Hippocampal formation (tissue), 2 donors: ENCODE data around the gene BRD4.
A peak's percentile ranks its signal among the peaks of the same experiment; 100 is the strongest.
"Not testable (repeated sequence)": the region's sequence is repeated elsewhere in the genome, so short reads cannot be mapped to it uniquely, and the experiment has no call there.

Experiments
- DNase-seq, 2 donors: peaks; one replicate each; lab custom pipeline; 2025; lab: John Stamatoyannopoulos, UW

The BRD4 gene

DNA sequence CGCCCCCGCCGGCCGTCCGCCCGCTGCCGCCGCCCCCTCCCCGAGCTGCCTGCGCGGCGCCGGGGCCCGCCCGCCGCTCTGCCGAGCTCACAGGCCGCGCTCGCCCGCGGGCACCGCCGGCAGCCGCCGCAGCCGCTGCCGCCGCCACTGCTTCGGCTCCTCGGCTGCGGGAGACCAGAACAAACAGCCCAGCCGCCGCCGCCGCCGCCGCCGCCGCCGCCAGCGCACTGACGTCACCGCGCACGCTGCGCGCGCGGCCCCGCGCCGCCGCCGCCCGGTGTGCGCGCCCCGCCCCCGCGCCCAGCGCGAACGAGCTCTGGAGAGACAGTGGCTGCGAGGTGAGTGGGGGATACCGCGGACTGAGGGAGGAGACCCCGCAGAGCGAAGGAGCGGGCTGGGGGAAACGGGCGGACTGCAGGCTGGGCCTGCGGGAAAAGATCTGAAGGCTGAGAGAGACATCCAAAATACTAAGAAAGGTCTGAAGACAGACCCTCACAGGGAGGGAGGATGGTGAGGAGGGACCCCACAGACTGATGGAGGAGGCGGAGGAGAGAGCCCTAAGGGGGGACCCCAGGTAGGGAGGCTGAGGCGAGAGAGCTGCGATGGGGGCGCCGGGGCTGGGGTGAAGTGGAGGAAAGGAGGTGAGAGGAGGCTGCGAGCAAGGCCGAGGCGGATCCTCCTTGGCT is at the start of gene BRD4:
BRD4 (minus strand) TSS at position 229 of the 686 bp plus-strand sequence. CDS start 59,440 bp downstream, outside the sequence.
- DNase-seq, result peak; percentile 26 to 59

DNA sequence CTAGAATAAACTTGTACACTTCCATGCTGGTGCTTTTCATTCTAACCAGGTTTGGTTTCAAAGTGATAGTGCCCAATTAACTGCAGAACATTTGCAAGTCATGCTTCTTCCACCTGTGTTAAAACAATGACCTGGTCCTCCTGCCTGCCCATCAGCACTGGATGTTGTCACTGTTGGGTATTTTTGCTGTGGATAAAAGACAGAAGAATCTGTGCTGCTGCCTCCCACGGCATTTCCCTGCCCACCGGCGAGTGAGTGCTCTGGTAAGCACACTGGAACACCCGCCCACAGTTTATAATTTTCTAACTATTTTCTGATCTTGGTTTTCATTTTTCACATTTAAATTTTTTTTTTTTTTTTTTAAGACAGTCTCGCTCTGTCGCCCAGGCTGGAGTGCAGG is 49.5 kb upstream of the BRD4 start:
- no peak for DNase-seq

DNA sequence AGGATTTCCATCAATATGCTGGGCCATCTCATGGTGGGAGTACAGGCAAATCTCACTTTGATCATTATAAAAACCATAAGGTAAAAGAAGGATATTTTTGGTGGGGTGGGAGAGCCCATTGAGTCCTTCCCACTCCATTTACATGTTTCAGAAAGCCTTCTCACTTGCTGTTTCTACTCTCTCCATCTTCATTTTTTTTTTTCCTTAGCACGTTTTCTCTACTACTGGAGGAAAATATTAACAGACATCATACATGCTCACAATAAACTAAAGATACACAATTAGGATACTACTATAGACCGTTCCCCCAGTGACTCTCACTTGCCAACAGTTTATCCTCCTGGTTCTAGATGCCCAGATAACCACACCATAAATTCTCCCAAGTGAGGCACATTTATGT is 49.1 kb upstream of the BRD4 start:
- DNase-seq, result no peak

DNA sequence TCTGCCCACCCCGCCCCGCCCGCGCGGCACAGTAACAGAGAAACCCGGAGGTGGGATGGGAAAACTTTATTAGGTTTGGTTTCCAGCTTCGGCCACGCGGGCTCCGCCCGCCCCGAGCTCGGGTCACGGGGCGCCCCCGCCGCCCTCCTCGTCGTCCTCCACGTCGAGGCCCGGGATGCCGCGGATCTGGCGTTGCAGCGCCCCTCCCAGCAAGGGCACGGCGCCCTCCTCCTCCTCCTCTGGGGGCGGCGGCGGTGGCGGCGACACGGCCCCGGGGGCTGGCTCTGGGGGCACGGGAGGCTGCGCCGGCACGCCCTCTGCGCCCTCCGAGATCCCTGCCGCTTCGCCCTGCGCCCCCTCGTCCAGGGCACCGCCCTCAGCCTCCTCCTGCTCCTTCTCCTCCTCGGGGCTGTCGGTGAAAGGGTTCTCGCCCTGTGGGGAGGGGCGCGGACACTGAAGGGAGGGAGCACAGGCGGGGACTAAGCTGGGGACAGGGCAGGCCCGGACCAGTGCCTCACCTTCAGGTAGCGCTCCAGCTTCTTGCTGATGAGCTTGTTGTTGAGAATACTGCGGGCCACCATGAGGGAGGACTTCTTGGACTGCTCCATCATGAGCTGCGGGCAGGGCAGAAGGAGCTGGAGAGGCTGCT is 47.8 kb upstream of the BRD4 start:
- DNase-seq, result no peak

DNA sequence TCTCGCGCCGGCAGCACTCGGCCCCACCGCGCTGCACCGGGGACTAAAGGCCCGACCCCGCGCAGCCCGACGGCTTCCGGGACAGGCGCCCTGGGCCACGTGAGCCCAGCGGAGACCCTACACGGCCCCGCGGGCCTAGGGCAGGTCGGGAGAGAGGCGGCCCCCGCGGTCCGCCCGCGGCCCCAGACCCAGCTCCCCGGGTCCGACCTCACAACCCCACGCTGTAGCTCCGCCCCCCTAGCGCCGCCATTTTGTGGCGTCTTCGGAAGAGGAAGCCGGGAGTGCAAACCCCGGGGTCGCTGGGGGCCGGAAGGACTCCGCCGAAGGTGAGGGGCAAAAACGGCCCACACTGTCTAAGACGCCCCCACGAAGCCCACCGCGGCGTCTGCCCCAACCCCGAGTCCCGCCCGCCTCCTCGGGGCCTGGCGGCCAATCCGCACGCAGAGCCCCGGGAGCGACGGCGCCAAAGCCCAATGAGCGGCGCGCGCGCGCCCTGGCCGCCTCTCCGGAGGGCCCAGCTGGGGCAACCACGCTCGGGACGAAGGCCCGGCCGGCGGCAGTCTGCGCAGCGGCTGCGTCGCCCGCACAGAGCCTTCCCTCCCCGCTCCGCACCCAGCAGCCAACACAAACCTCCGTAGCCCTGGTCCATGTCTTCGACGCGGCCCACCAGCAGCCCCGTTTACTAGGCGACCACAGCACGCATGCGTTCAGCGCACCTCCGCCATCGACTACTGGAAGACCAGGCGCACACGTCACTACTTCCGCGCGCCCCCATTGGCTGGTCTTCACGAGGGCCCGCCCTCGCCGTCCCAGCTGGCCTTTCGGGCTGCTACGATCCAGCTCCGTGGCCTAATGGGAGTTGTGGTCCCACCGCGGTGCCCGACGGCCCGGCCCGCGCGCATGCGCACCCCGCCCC is 47.0 kb upstream of the BRD4 start, which contains the start of gene AKAP8:
AKAP8 (minus strand) TSS at position 705 of the 916 bp plus-strand sequence; CDS start at position 649, 56 bp downstream.
- DNase-seq, result peak; percentile 95 to 96

DNA sequence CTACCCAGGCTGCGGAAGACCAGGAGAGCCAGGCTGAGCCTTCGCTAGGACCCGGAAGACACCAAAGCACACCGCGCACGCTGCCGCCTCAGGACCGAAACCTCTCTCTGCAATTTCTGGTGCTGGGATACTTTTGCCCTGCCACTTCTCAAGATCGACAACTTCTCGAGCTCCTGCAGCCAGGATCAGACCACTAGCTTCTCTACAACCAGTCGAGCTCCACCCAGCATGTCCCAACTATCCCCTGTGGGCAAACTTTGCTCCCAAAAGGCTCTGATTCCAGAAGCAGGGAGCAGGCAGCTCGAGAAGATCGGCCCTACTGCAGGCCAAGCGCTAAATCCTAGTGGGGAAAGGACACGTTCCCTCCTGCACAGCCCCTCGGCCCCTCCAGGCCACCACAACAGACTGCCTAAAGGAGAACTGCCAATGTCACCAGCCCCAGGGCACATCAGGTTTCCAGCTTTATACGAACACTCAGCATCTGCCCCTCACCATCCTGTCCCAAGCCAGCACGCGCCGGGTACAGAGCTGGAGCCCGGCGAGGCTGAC is 46.3 kb upstream of the BRD4 start:
- peak; percentile 20 to 26 for DNase-seq

DNA sequence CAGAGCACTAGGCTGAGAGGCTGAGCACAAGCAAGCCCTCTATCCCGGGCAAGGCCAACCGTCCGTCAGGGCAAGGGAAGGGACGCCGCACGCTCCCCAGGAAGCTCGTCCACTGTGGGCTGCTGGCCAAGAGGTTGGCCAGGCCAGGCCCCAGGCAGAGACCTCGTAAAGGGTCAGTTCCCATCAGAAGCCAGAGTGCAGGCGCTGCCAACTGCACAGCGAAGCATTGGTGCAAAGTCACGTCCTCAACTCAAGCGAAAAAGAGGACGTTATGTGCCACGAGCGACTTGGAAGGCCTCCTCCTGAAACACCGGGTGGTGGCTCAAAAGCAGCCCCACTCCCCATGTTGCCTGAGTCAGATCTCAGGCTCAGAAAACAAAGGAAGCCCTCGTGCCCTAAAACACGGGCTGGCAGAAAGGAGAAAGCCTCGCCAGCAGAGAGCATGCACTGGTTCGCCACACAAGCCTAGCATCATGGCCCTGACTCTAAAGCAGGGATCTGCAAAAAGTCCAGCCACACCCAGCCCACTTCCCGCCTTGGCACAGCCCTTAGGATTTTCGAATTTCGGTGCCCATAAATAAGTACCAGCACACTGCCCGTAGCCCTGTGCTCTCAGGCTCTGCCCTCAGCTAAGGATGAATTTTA is 42.6 kb upstream of the BRD4 start:
- no peak for DNase-seq

DNA sequence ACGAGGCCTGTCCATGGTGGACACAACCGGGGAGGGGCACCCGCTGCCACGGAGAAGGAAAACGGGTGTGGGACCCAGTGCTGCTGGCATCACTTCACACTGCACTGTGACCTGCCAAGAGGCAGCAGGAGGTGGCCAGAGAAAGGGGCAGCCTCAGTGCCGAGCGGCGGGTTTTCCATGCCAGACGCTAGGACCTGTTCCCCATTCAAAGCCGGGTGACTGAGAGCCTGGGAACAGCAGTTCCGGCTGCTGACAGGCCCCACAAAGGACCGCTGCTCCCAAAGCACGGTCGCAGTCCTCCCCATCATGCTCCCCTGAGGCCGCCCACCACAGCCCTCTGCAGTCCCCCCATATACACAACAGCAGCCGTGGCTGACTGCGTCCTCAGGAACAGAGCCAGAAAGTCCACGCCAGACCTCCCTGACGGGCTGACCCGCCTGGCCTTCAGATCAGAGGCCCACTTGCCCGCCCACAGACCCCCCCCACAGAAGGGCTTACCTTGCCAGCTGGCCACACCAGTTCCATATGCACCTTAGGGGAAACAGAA is 41.8 kb upstream of the BRD4 start:
- no peak for DNase-seq

DNA sequence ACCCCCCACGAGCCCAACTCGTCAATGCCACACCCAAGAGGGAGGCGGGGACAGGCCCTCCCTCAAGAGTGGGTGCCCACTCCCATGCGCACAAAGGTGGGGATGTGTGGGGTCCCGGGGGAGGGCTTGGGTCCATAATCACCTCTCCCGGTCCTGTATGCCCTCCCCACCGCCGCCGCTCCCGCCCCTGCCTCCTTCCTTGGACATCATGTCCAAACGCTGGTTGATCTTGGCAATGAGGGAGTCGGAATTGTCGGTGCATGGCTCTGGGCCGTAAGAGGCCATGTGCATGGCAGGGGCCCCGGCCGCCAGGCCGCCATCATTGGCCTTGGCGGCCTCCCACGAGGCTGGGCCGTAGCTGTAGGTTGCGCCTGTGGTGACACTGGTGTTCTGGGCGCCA is 41.3 kb upstream of the BRD4 start:
- no peak for DNase-seq

DNA sequence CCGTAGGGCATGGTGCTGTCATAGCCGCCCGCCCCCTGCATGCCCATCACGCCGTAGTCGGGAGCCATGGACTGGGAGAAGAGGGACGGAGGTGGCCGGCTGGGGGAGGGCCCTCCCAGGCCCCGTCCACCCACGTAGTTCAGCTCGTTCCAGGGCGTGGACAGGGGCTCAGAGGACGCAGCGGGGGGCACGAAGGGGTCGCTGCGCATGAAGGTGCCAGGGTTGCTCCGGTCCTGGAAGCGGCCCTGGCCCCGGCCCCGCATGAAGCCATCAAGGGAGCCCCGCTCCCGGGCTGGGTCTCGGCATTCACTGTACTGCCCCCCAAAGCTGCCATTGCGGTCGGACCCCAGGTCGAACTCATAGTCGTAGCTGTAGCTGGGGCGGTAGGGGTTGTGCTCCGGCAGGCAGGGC is 40.6 kb upstream of the BRD4 start:
- no peak for DNase-seq

DNA sequence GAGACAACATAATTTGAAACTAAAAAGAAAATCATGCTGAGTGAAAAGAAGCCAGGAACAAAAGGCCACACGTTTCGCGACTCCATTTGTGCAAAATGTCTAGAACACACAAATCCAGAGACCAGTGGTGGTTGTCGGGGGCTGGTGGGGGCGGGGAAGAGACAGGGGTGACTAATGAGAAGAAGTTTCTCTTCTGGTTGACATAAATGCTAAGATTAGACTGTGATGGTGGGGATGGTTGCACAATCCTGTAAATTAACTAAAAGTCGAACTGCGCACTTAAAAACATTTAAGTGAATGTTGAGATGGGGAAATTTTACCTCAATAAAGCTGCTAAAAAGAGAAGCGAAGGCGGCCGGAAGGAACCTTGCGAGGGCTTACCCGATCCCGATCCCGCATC is 40.1 kb upstream of the BRD4 start:
- no peak for DNase-seq

DNA sequence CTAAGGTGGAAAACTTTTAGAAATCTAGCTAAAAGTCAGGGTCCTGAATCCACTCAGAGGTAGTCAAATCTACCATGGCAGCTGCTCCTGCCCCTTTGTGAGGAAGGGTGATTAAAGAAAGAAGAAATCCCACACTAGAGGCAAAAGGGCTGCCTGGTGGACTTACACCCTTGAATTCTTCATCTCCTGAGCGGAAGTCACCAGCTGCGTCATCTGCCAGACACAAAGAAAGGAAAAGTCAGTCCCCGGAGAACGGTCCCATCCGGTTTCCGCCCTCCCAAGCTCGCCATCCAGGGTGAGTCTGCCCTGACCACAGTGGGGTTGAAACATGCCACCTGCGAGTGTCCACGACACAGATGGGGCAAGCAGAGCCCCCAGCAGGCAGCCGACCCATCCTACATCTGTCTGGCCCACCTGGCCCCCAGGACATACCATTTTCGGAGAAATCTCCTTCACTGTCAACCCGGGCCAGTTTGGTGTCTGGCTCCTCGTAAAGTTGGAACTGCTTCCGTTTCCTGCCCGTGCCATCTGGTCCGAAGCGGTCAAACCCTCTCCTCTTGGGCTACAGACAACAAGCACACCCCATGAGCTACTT is 39.5 kb upstream of the BRD4 start:
- DNase-seq, result no peak

DNA sequence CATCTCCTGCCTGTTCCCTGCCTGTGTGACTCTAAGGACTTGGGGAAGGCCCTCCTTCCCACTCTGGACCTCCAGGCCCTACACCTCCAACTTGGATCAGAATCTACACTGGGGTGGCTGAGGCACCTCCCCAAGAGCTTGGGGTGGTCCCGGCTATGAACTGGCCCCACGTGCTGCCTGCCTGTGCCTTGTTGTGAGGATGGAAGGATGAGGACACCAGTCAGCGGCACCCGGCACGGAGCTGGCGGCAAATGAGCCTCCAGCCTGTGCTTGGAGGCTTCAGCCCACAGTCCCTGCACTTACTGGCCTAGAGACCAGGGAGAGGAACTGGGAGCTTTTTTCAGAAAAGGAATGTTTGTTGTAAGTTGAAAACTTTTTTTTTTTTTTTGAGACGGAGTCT is 38.8 kb upstream of the BRD4 start:
- no peak for DNase-seq

DNA sequence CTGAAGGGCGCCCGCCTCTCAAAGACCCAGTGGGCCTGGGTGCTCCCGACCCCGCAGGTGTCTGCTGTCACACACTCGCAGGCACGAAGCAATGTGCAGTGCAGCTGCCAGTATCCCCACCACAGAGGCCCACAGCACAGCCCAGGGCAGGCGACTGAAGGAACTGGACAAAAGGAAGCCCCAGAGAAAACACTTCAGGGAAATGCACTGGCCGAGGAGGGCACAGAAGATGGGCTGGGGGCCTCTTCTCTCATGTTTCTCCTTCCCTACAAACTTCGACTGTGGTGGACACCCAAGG is 37.2 kb upstream of the BRD4 start:
- DNase-seq, result no peak

DNA sequence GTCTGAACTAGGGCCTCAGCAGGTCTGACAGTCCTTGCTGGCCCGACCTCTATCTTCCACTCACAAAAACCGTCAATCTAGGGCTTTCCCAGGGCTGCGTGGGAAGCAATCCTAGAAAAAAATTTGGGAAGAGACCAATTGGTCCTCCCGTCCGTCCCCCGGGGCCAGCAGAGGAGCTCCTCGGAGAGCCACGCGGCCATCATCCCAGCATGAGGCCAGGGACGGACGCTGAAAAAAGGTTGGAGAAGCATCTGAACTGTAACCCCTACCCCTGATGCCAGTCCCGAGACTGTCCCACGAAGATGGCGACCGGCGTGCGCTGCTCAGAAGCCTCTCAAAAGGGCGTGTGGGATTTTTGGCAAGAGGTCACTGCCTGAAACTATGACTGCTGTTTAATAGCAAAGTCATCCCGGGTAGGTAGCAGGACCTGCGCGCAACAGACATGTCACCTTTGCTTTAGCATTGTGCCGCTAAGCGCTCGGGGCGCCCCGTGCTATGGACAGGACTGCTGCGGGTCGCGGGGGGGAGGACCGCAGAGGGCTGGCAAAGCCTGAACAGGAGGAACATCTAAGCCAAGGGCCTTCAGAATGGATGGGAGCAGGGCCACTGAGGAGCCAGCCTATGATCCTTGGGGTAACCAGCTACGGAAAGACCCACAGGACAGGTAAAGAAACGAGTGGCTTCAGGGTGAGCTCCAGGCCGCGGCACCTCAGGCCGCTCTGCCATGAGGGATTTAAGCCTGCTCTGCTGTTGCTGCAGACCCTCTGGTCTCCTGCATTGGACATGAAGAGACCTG is 36.7 kb upstream of the BRD4 start:
- no peak for DNase-seq

DNA sequence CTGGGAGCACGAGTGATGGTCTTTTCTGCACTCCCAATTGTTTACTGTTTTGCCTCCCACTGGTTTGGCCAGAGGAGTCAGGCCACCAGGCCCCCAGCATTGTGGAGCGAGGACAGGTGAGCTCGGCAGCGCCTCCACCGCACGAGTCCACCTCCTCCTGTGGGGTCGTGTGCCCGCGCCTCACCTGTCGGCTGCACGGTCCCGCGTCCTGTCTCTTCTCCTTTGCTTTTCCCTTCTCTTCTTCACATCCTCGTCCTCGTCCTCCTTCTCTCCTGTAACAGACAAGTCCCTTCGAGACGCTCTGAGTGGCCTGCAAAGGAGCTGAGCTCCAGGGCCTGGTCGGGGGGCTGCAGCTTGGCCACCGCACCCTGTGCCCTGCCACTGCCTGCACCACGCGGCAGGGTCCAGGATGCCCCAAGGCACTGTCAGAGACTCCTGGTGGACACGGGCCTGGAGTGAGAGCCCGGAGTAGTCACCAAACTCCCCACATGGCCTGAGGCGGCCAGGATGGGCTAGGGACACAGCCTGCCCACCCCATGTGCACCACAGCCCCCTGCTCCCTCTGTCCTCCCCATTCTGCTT is 35.8 kb upstream of the BRD4 start:
- DNase-seq, result no peak

DNA sequence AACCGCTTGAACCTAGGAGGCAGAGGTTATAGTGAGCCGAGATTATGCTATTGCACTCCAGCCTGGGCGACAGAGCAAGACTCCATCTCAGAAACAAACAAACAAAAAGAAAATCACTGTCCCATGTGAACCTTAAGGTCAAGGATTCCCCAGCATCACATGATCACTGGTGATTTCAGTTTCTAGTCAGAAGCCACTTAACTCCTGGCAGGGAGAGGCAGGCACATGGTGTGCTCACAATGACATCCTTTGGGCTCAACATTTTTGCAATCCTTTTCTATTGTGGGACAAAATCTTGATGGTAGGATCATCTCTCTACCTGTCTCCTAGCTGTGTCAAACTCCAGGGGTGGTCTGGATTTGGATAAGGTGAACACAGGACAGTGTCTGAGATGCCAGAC is 35.1 kb upstream of the BRD4 start:
- no peak for DNase-seq

DNA sequence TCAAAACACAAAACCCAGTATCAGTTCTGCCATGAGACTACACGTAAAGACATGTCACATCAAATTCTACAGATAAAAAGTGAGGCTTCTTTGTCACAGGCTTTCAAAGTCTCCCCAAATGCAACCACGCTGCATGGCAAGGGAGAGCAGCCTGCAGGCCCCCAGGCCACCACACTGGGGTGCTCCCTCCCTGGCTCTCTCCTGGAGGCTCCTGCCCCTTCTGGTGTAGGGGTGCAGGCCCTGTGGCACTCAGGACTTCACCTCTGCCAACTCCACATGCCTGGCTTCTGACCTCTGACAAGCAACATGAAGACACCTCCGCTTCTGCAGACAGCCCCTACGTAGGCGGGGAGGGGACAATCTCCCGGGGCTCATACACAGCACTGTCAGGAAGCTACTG is 32.9 kb upstream of the BRD4 start:
- DNase-seq, result no peak

DNA sequence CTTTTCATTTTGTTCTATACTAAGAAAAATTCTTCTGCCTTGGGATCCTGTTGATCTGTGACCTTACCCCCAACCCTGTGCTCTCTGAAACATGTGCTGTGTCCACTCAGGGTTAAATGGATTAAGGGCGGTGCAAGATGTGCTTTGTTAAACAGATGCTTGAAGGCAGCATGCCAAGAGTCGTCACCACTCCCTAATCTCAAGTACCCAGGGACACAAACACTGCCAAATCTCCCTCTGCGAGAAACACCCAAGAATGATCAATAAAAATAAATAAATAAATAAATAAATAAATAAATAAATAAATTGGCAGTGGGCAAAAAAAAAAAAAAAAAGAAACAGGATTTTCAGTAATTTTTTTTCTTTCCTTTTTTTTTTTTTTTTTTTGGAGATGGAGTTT is 31.5 kb upstream of the BRD4 start:
- DNase-seq, result not testable (repeated sequence)

DNA sequence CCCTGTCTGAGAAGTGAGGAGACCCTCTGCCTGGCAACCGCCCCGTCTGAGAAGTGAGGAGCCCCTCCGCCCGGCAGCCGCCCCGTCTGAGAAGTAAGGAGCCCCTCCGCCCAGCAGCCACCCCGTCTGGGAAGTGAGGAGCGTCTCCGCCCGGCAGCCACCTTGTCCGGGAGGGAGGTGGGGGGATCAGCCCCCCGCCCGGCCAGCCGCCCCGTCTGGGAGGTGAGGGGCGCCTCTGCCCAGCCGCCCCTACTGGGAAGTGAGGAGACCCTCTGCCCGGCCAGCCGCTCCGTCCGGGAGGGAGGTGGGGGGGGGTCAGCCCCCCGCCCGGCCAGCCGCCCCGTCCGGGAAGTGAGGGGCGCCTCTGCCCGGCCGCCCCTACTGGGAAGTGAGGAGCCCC is 30.7 kb upstream of the BRD4 start:
- not testable (repeated sequence) for DNase-seq
